Nephron (organoid): ENCODE measurements around the gene GLB1L2.
A peak's percentile ranks its signal among the peaks of the same experiment; 100 is the strongest.

Source experiments
- H3K27ac Mint-ChIP-seq, 3 experiments: 2 replicates each; pipeline ENCODE4 v1.8.0; 2020; ENCODE audit warnings: mixed read lengths in 3 of 3, mild to moderate bottlenecking in 2 of 3, moderate library complexity in 1 of 3
- H3K27me3 Mint-ChIP-seq: 2 replicates; pipeline ENCODE4 v1.8.0; 2021; ENCODE audit warnings: low read depth, mild to moderate bottlenecking, moderate library complexity, mixed read lengths
- H3K36me3 Mint-ChIP-seq: 2 replicates; pipeline ENCODE4 v1.8.0; 2020; ENCODE audit warnings: low read depth, mixed read lengths
- H3K4me1 Mint-ChIP-seq: 2 replicates; pipeline ENCODE4 v1.8.0; 2020; ENCODE audit warnings: mixed read lengths
- H3K4me3 Mint-ChIP-seq, 3 experiments: 2 replicates each; pipeline ENCODE4 v1.8.0; 2020; ENCODE audit warnings: mild to moderate bottlenecking in 3 of 3, mixed read lengths in 3 of 3, moderate library complexity in 2 of 3
- H3K9me3 Mint-ChIP-seq: 2 replicates; pipeline ENCODE4 v1.8.0; 2020; ENCODE audit warnings: mixed read lengths
- CTCF ChIP-seq, 3 experiments: fragments of 200-600 bp; sonication (generic); IDR thresholded peaks; one replicate each; pipeline ENCODE4 v1.5.0; 2021; ENCODE audit warnings: antibody characterized with exemption in 3 of 3; ENCODE audit not compliant: unreplicated experiment in 3 of 3

Gene GLB1L2

GRCh38 chr11:134355656-134356055 lies 23.9 kb downstream of the GLB1L2 start:
- peaks cover 8% of the 10 kb centered on the region for H3K36me3 Mint-ChIP-seq
- peaks cover 12% of the 10 kb centered on the region for H3K27me3 Mint-ChIP-seq
- peaks cover 7% of the 10 kb centered on the region for H3K9me3 Mint-ChIP-seq
- no peak overlapping the region for H3K4me3 Mint-ChIP-seq
- H3K27ac Mint-ChIP-seq = peak overlapping the region; percentile 0 to 49 (median 1)
- peaks cover 10% of the 10 kb centered on the region for H3K4me1 Mint-ChIP-seq
- TF ChIP-seq CTCF (IDR thresholded peaks at IDR 0.05; ENCODE audit: unreplicated experiment in 3 of 3) = no peak

DNA sequence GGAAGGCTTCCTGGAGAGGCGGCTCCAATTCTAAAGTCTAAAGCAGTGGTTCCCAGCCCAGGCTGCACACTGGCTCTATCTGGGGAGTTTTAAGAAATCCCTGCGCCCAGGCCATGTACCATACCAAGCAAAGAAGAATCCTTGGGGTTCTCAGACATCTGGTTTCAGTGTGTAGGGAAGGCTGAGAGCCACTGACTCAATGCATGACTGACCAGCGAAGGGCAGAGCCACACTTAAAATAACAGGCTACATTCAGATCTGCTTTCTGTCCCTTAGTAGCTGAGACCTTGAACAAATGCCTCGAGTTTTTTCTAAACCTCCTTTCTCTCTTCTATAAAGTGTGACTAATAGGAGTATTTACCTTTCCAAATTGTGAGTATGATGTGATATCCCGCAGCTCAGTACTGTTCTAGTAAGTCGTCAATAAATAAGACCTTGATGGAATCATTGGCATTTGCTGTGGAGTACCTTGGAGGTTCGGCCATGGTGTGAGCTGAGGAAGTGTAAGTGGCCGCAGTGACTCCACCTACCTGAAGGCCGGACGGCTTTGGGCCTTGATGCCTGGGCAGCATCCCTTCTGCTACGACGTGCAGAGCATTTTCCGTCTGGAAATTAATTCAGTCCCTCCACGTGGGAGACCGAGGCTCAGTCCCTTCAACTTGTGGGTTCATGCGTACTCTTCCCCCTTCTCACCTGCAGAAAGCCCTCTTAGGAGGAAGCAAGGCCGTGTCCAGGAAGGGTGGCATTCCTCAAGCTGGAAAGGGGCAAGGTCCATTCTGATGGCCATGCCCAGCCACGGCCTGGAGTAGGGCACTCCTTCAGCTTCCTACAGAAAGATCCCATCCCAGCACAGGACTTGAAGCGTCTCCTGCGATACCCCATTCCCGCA lies 25.1 kb downstream of the GLB1L2 start:
- H3K36me3 Mint-ChIP-seq = peaks cover 8% of the 10 kb centered on the region
- H3K27ac Mint-ChIP-seq = no peak overlapping the region
- H3K9me3 Mint-ChIP-seq = peaks cover 7% of the 10 kb centered on the region
- no peak for TF ChIP-seq CTCF (IDR thresholded peaks at IDR 0.05; ENCODE audit: unreplicated experiment in 3 of 3)
- H3K4me3 Mint-ChIP-seq = no peak overlapping the region
- H3K4me1 Mint-ChIP-seq = peaks cover 12% of the 10 kb centered on the region
- H3K27me3 Mint-ChIP-seq = peaks cover 20% of the 10 kb centered on the region

DNA sequence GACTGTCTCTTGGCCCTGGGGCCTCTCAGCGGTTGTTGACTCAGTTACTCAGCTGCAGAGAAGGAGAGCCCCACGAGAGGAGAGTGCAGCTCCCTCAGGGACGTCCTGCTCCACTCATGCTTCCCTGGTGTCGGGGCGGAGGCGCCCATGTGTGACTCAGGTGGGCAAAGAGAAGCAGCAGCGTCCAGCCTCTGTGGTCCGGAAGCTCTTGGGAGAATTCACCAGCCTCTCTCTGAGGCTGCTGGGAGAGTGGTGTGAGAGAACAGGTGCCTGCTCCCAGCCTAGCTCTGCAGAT lies 25.7 kb downstream of the GLB1L2 start:
- Mint-ChIP-seq H3K4me3 (no peak overlapping the region), H3K4me1 (peaks cover 15% of the 10 kb centered on the region), H3K36me3 (peaks cover 8% of the 10 kb centered on the region), H3K9me3 (peaks cover 7% of the 10 kb centered on the region), H3K27ac (no peak overlapping the region), H3K27me3 (peaks cover 24% of the 10 kb centered on the region)
- TF ChIP-seq CTCF (IDR thresholded peaks at IDR 0.05; ENCODE audit: unreplicated experiment in 3 of 3) = no peak

DNA sequence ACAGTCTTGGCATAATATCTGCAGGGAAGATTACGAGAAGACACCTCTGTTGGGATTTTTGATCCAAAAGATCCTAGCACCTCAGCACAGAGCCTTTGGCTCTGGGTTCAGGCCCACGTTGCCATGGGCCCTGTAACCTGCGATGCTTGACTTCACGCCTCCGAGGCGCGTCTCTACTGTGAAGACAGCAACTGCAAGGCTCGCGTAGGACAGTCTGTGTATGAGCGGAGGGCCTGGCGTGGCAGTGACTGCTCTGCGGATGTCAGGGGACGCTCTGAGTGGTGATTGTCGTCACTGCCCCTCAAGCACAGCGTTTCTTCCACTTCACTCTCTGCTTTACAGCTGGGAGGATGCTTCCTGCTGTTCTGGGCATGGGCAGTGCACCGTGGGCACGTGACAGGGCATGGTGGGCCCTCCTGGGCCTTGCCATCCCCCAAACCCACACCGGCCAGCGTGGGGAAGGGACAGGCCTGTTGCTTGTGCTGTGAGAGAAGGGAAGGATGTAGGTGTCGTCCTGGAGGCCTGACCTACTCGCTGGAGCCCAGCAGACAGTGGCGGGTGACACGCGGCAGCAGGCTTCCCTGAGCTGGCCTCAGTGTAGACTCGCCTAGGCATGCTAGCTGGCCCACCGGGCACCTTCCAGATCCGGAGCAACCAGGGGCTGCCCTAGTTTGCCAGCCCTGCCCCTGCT lies 26.5 kb downstream of the GLB1L2 start:
- no peak overlapping the region for H3K4me3 Mint-ChIP-seq

DNA sequence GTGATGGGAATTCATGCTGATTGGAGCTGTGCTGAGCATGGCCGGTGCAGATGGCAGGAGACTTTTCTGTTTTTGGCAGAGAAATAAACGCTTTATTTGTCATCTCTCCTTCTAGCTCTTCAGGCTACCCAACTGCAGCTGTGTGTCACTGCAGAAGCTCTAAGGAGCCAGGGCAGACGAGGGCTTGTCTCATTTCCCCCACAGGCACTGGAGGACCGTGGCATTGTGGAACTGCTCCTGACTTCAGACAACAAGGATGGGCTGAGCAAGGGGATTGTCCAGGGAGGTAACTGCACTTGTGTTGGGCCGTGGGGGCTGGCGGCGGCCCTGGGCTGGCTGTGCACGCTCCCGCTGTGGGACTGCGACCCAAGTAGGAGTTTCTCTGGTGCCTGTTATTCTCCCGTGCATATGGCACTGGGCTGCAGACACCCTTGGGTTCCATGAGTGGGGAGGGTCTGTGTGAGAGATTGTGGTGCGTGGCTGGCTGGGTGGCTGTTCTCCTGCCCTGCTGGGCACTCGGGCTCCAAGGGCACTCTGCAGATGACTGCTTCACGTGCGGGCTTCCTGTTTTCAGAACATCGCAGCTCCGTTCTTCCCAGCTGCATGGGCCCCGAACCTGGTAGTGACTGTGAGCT lies 27.2 kb downstream of the GLB1L2 start:
- Mint-ChIP-seq H3K27me3 (peaks cover 32% of the 10 kb centered on the region), H3K9me3 (peaks cover 5% of the 10 kb centered on the region), H3K36me3 (peaks cover 4% of the 10 kb centered on the region), H3K4me3 (no peak overlapping the region), H3K4me1 (peaks cover 15% of the 10 kb centered on the region), H3K27ac (no peak overlapping the region)
- TF ChIP-seq CTCF (IDR thresholded peaks at IDR 0.05; ENCODE audit: unreplicated experiment in 3 of 3) = no peak

More for the DNA sequence above, 26.5 kb downstream of the GLB1L2 start:
- no peak overlapping the region for H3K27ac Mint-ChIP-seq
- peaks cover 29% of the 10 kb centered on the region for H3K27me3 Mint-ChIP-seq
- H3K4me1 Mint-ChIP-seq = peaks cover 15% of the 10 kb centered on the region
- peaks cover 8% of the 10 kb centered on the region for H3K36me3 Mint-ChIP-seq
- TF ChIP-seq CTCF (IDR thresholded peaks at IDR 0.05; ENCODE audit: unreplicated experiment in 3 of 3) = no peak
- H3K9me3 Mint-ChIP-seq = peaks cover 7% of the 10 kb centered on the region
